HL-60 (cell line): Measurements from ENCODE around the gene FSHB.
"Not testable (repeated sequence)": the region's sequence is repeated elsewhere in the genome, so short reads cannot be mapped to it uniquely, and the experiment has no call there.

Experiments
- DNase-seq, 2 experiments: peaks; one replicate each; pipeline ENCODE4 v3.0.0-alpha.2; 2010 to 2020; ENCODE audit warnings: low read depth in 1 of 2, low spot score in 1 of 2
- H3K27ac ChIP-seq: fragments of 250-450 bp; sonication (Bioruptor Pico); replicated peaks from 2 replicates; pipeline ENCODE4 v1.5.1; 2020; ENCODE audit warnings: mild to moderate bottlenecking, moderate library complexity
- H3K27me3 ChIP-seq: fragments of 250-450 bp; sonication (Bioruptor Pico); 2 replicates; pipeline ENCODE4 v1.5.1; 2021; ENCODE audit warnings: mild to moderate bottlenecking, moderate library complexity; ENCODE audit not compliant: insufficient read depth, poor library complexity, severe bottlenecking
- H3K4me3 ChIP-seq: replicated peaks from 2 replicates; pipeline ENCODE4 v1.5.1; 2011; ENCODE audit warnings: mild to moderate bottlenecking, control low read depth, low read length; ENCODE audit not compliant: insufficient read depth
- CTCF ChIP-seq: IDR thresholded peaks from one replicate; pipeline ENCODE4 v1.5.1; 2011; ENCODE audit warnings: low read length, control low read depth, inconsistent platforms; ENCODE audit not compliant: insufficient read depth
- GABPA ChIP-seq: IDR thresholded peaks from 2 replicates; pipeline ENCODE4 v1.6.1; 2012; ENCODE audit warnings: low read depth
- POLR2AphosphoS5 ChIP-seq: IDR thresholded peaks from 2 replicates; pipeline ENCODE4 v1.6.1; 2012; ENCODE audit warnings: low read depth
- REST ChIP-seq: IDR thresholded peaks from 2 replicates; pipeline ENCODE4 v1.6.1; 2012; ENCODE audit warnings: low read depth; ENCODE audit not compliant: insufficient replicate concordance
- SPI1 ChIP-seq: IDR thresholded peaks from 2 replicates; pipeline ENCODE4 v1.6.1; 2012; ENCODE audit warnings: low read depth, mild to moderate bottlenecking, borderline replicate concordance

FSHB gene

GRCh38 chr11:30197869-30198268 lies 32.9 kb upstream of the FSHB start:
- peaks cover 2% of the 10 kb centered on the region for H3K27me3 ChIP-seq
- H3K4me3 ChIP-seq, result no peak overlapping the region
- TF ChIP-seq SPI1, result no peak
- TF ChIP-seq POLR2AphosphoS5, result no peak
- TF ChIP-seq CTCF, result no peak
- no peak for TF ChIP-seq GABPA
- TF ChIP-seq REST, result no peak
- no peak for DNase-seq
- no peak overlapping the region for H3K27ac ChIP-seq

DNA sequence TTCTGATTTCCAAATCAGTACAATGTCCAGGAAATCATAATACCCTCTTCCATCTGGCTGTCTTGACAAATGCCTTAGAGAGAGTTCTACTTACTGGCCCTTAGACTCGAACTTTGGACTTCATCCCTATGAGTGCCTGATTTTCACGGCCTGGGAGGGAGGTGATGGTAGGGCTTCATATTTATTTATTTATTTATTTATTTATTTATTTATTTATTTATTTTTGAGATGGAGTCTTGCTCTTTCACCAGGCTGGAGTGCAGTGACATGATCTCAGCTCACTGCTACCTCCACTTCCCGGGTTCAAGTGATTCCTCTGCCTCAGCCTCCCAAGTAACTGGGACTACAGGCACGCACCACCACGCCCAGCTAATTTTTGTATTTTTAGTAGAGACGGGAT lies 27.8 kb upstream of the FSHB start:
- H3K4me3 ChIP-seq, DNase-seq, H3K27me3 ChIP-seq, H3K27ac ChIP-seq: not testable (repeated sequence)

GRCh38 chr11:30203850-30204249 lies 27.0 kb upstream of the FSHB start:
- DNase-seq, result no peak
- H3K4me3 ChIP-seq, result no peak overlapping the region
- H3K27ac ChIP-seq, result no peak overlapping the region
- no peak for TF ChIP-seq POLR2AphosphoS5
- no peak for TF ChIP-seq REST
- TF ChIP-seq SPI1, result no peak
- TF ChIP-seq CTCF, result no peak
- no peak for TF ChIP-seq GABPA
- H3K27me3 ChIP-seq, result no peaks in the 10 kb centered on the region

- TF ChIP-seq POLR2AphosphoS5, result no peak
- no peak for TF ChIP-seq REST
- peak; percentile 48 for TF ChIP-seq SPI1
- H3K27me3 ChIP-seq, result no peaks in the 10 kb centered on the region
- DNase-seq, result no peak
- H3K27ac ChIP-seq, result no peak overlapping the region
- no peak overlapping the region for H3K4me3 ChIP-seq
These were observed 24.4 kb upstream of the FSHB start for GRCh38 chr11:30206249-30206996.
